MM.1S (cell line): ENCODE data around the gene TAF5L.
A peak's percentile ranks its signal among the peaks of the same experiment; 100 is the strongest.

Source experiments
- DNase-seq: peaks from one replicate; pipeline ENCODE4 v3.0.0-alpha.2; 2015
- H2AFZ ChIP-seq: fragments of 300-600 bp; sonication (generic); 2 replicates; pipeline ENCODE4 v1.6.0; 2016; ENCODE audit warnings: antibody characterized with exemption, low read length
- H3F3A ChIP-seq: fragments of 300-600 bp; sonication (generic); 2 replicates; pipeline ENCODE4 v1.6.1; 2016; ENCODE audit warnings: mild to moderate bottlenecking, antibody characterized with exemption, low read length, moderate library complexity, mixed read lengths; ENCODE audit not compliant: insufficient read depth
- H3K27ac ChIP-seq: fragments of 300-600 bp; sonication (generic); 2 replicates; pipeline ENCODE4 v1.5.1; 2016; ENCODE audit warnings: mild to moderate bottlenecking, low read length
- H3K27me3 ChIP-seq: fragments of 300-600 bp; sonication (generic); replicated peaks from 2 replicates; pipeline ENCODE4 v1.6.0; 2016; ENCODE audit warnings: low read length; ENCODE audit not compliant: insufficient read depth
- H3K36me3 ChIP-seq: fragments of 300-600 bp; sonication (generic); replicated peaks from 2 replicates; pipeline ENCODE4 v1.6.1; 2016; ENCODE audit warnings: mild to moderate bottlenecking, low read length, mixed read lengths; ENCODE audit not compliant: insufficient read depth
- H3K4me1 ChIP-seq: fragments of 300-600 bp; sonication (generic); 2 replicates; pipeline ENCODE4 v1.6.1; 2016; ENCODE audit warnings: low read length, mixed read lengths
- H3K4me2 ChIP-seq: fragments of 300-600 bp; sonication (generic); 2 replicates; pipeline ENCODE4 v1.6.0; 2016; ENCODE audit warnings: low read depth, low read length
- H3K4me3 ChIP-seq: fragments of 300-600 bp; sonication (generic); 2 replicates; pipeline ENCODE4 v1.5.1; 2016; ENCODE audit warnings: low read length, mixed read lengths
- H3K79me2 ChIP-seq: fragments of 300-600 bp; sonication (generic); 2 replicates; pipeline ENCODE4 v1.6.1; 2016; ENCODE audit warnings: mixed run types, low read length, mixed read lengths
- H3K9ac ChIP-seq: fragments of 300-600 bp; sonication (generic); 2 replicates; pipeline ENCODE4 v1.6.1; 2016; ENCODE audit warnings: low read length, mixed read lengths
- H3K9me2 ChIP-seq: fragments of 300-600 bp; sonication (generic); replicated peaks from 2 replicates; pipeline ENCODE4 v1.6.1; 2016; ENCODE audit warnings: mild to moderate bottlenecking, low read length, mixed read lengths; ENCODE audit not compliant: insufficient read depth
- H3K9me3 ChIP-seq: fragments of 300-600 bp; sonication (generic); replicated peaks from 2 replicates; pipeline ENCODE4 v1.6.1; 2016; ENCODE audit warnings: mild to moderate bottlenecking, low read length, mixed read lengths; ENCODE audit not compliant: insufficient read depth
- H4K20me1 ChIP-seq: fragments of 300-600 bp; sonication (generic); 2 replicates; pipeline ENCODE4 v1.6.1; 2016; ENCODE audit warnings: mild to moderate bottlenecking, low read length, moderate library complexity, mixed read lengths; ENCODE audit not compliant: insufficient read depth
- EZH2 ChIP-seq: fragments of 300-600 bp; sonication (generic); optimal IDR thresholded peaks from 2 replicates; pipeline ENCODE3; 2017; ENCODE audit warnings: low read depth, mild to moderate bottlenecking, antibody characterized with exemption, low read length, mixed read lengths
- EZH2phosphoT487 ChIP-seq: fragments of 300-600 bp; sonication (generic); IDR thresholded peaks from 2 replicates; pipeline ENCODE4 v1.6.1; 2018; ENCODE audit warnings: antibody characterized with exemption, low read length
- TF ChIP-seq, protein P1 (sequence below): fragments of 300-600 bp; sonication (generic); IDR thresholded peaks from 2 replicates; pipeline ENCODE4 v1.5.1; 2016; ENCODE audit warnings: antibody characterized with exemption, low read length, mixed read lengths

The TAF5L gene

DNA sequence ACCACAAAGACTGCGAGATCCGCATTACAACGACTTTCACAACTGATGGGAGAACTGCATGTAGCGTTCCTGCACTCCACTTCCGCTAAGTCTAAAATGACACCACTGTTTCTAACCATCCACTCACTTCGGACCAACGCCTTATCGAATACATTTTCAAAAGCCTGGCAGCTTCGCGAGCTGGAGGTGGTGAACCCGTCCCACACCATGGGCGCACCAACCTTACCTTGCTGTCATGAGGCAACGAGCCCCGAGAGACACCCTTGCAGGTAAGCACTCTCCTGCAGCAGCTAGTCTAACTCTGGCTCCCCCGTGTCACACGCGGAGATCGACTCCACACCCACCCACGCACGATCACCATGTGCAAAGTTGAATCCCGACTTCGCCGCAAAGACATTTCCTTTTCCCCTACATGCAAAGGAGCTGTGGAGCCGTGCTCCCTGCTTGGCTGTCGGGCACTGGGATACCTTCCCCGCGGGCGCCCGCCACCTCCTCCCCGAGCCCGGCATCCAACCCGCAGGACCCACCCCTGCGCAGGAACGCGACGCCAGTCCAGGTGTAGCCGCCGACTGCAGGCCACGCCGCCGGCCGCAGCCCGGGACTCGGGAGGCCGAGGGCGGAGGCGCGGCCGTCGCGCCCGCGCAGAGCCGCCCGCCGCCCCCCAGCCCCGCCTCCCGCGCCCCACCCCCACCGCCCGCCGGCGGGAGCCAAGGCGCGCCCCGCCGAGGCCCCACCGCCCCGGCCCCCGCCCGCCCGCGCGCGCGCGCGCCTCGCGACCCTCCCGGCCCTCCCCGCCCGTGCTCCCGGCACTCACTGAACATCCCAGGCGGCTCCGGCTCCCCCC is 629 bp downstream of the TAF5L start:
- Histone ChIP-seq H3K27me3 (no peaks in the 10 kb centered on the region), H3K9ac (peak overlapping the region; percentile 59), H3K4me2 (peak overlapping the region; percentile 93), H3K9me2 (no peaks in the 10 kb centered on the region), H4K20me1 (peaks cover 34% of the 10 kb centered on the region), H3K4me1 (peaks cover 22% of the 10 kb centered on the region), H3K4me3 (peak overlapping the region; percentile 87), H3F3A (peaks cover 17% of the 10 kb centered on the region), H3K27ac (peak overlapping the region; percentile 42; the same call in 1 of the 2 replicates), H3K79me2 (peaks cover 92% of the 10 kb centered on the region), H2AFZ (peak overlapping the region; percentile 27), H3K9me3 (no peaks in the 10 kb centered on the region), H3K36me3 (no peaks in the 10 kb centered on the region; the same call in 1 of the 2 replicates)
- DNase-seq, result peak; percentile 84
- TF ChIP-seq, protein P1, sequence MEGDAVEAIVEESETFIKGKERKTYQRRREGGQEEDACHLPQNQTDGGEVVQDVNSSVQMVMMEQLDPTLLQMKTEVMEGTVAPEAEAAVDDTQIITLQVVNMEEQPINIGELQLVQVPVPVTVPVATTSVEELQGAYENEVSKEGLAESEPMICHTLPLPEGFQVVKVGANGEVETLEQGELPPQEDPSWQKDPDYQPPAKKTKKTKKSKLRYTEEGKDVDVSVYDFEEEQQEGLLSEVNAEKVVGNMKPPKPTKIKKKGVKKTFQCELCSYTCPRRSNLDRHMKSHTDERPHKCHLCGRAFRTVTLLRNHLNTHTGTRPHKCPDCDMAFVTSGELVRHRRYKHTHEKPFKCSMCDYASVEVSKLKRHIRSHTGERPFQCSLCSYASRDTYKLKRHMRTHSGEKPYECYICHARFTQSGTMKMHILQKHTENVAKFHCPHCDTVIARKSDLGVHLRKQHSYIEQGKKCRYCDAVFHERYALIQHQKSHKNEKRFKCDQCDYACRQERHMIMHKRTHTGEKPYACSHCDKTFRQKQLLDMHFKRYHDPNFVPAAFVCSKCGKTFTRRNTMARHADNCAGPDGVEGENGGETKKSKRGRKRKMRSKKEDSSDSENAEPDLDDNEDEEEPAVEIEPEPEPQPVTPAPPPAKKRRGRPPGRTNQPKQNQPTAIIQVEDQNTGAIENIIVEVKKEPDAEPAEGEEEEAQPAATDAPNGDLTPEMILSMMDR, result no peak
- TF ChIP-seq EZH2 (no peak), EZH2phosphoT487 (no peak)

DNA sequence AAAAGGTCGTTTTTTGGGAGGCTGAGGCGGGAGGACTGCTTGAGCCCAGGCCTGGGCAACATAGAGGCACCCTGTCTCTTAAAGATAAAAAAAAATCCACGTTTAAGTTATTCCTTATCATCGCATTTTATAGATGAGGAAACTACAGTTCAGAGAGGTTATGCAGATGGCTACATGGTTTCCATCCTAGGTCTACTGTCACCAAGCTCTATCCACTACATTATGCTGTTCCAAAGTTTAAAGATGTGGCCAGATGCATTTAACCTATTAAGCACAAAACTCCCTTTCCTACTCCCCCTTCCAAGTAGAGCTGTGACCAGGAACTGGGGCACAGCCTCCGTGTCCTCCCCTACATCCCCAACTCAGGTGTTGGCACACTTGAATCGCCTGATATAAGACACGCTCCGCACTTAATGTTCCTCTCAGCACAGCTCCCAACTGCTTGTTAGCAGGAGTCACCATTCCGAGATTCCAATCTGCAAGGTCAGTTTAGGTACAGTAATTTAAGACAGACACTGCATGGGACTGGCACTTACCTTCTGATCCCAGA is 1.3 kb downstream of the TAF5L start:
- H3K27ac ChIP-seq, result peak overlapping the region; percentile 42; the same call in 1 of the 2 replicates
- H3K9me2 ChIP-seq, result no peaks in the 10 kb centered on the region
- H3K27me3 ChIP-seq, result no peaks in the 10 kb centered on the region
- H3K79me2 ChIP-seq, result peaks cover 92% of the 10 kb centered on the region
- TF ChIP-seq, protein P1, result no peak
- no peak for TF ChIP-seq EZH2
- H3K4me2 ChIP-seq, result peak overlapping the region; percentile 93
- peak overlapping the region; percentile 59 for H3K9ac ChIP-seq
- peak overlapping the region; percentile 27; the same call in 1 of the 2 replicates for H2AFZ ChIP-seq
- H3K9me3 ChIP-seq, result no peaks in the 10 kb centered on the region
- peak overlapping the region; percentile 87 for H3K4me3 ChIP-seq
- H3F3A ChIP-seq, result peaks cover 17% of the 10 kb centered on the region
- peaks cover 29% of the 10 kb centered on the region for H3K4me1 ChIP-seq
- DNase-seq, result no peak
- H3K36me3 ChIP-seq, result no peaks in the 10 kb centered on the region; the same call in 1 of the 2 replicates
- peaks cover 38% of the 10 kb centered on the region for H4K20me1 ChIP-seq

DNA sequence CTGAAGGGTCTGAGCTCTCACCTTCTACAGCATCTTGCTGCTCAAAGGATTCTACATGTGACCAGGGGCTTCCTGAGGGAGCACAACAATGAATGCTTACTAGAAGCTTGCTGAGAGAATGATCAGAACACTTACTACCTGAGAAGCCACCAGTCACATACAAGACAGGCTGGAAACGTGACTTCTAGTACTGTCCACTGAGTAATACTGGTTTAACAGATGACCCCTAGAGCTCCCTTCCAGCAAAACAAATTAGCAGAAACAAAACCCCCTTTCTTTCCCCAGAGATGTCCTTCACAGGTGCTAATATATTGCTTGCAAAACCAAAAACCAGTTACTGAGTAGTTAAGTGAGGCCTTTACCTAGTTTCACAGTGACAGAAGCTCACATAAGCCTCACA is 2.1 kb downstream of the TAF5L start:
- Histone ChIP-seq H3K4me1 (peaks cover 37% of the 10 kb centered on the region), H3K27me3 (no peaks in the 10 kb centered on the region), H3F3A (peaks cover 17% of the 10 kb centered on the region), H3K9me2 (no peaks in the 10 kb centered on the region), H3K9me3 (no peaks in the 10 kb centered on the region), H4K20me1 (peaks cover 46% of the 10 kb centered on the region), H3K36me3 (no peaks in the 10 kb centered on the region), H2AFZ (no peak overlapping the region), H3K27ac (no peak overlapping the region), H3K4me3 (no peak overlapping the region), H3K4me2 (peak overlapping the region; percentile 93), H3K9ac (no peak overlapping the region), H3K79me2 (peaks cover 92% of the 10 kb centered on the region)
- DNase-seq, result no peak
- TF ChIP-seq EZH2phosphoT487, result no peak
- no peak for TF ChIP-seq EZH2
- TF ChIP-seq, protein P1, result no peak
